Raji (cell line): ENCODE measurements around the gene TMEM184A.

ENCODE experiments used
- POLR2A ChIP-seq: IDR thresholded peaks from 2 replicates; pipeline ENCODE4 v1.6.1; 2011; ENCODE audit warnings: low read depth, low read length, control low read depth; ENCODE audit not compliant: insufficient read depth

The TMEM184A gene

GRCh38 chr7:1550005-1550845 is 5.8 kb downstream of the TMEM184A start:
- TF ChIP-seq POLR2A: no peak

GRCh38 chr7:1549357-1550004 is 6.5 kb downstream of the TMEM184A start:
- TF ChIP-seq POLR2A: no peak

- no peak for TF ChIP-seq POLR2A
Measured at GRCh38 chr7:1548944-1549343, 7.1 kb downstream of the TMEM184A start.

GRCh38 chr7:1548438-1548831 is 7.6 kb downstream of the TMEM184A start:
- TF ChIP-seq POLR2A: no peak

- no peak for TF ChIP-seq POLR2A
Measured at GRCh38 chr7:1547777-1548437, 8.1 kb downstream of the TMEM184A start.

GRCh38 chr7:1546909-1547776 is 8.9 kb downstream of the TMEM184A start:
- no peak for TF ChIP-seq POLR2A

- TF ChIP-seq POLR2A: no peak
Measured at GRCh38 chr7:1546274-1546908, 9.6 kb downstream of the TMEM184A start.

GRCh38 chr7:1545417-1546246 is 10.4 kb downstream of the TMEM184A start:
- no peak for TF ChIP-seq POLR2A

- no peak for TF ChIP-seq POLR2A
Measured at GRCh38 chr7:1544896-1545416, 11.0 kb downstream of the TMEM184A start.

GRCh38 chr7:1544178-1544895 is 11.7 kb downstream of the TMEM184A start:
- TF ChIP-seq POLR2A: no peak

- TF ChIP-seq POLR2A: no peak
Measured at GRCh38 chr7:1543826-1544177, 12.2 kb downstream of the TMEM184A start.

- no peak for TF ChIP-seq POLR2A
Measured at GRCh38 chr7:1542841-1543747, 12.9 kb downstream of the TMEM184A start.

GRCh38 chr7:1542329-1542728 is 13.7 kb downstream of the TMEM184A start:
- no peak for TF ChIP-seq POLR2A
